Hypothalamus (tissue), 51 donors: Measurements from ENCODE around the gene ABI2.
A peak's percentile ranks its signal among the peaks of the same experiment; 100 is the strongest.
"Not testable (repeated sequence)": the region's sequence is repeated elsewhere in the genome, so short reads cannot be mapped to it uniquely, and the experiment has no call there.

ENCODE experiments used
- DNase-seq, 51 donors: peaks; one replicate each; lab custom pipeline; 2025; lab: John Stamatoyannopoulos, UW

The ABI2 gene

GRCh38 chr2:203327901-203328759 lies at the start of gene ABI2:
ABI2 (plus strand) TSS chr2:203328394; CDS start chr2:203328515, 121 bp downstream.
- DNase-seq = peak; percentile 48 to 93 (median 81)

DNA sequence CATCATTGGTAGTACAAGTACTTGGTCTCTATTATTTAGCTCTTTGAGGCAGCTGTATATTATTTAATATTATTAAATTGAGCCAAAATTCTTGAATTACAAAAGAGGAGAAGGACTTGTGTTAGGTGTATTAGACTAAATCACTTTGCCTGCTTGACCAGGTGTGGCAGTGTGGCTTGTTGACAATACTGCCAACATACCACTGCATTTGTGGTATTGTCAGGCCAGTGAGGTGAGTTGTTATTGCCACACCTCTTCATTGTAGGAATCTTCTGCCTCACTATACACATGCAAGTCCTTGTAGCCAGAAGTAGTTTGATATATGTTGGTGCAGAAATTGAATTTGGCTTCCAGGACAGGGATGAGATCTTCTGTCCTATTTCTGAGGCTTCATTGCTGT lies 48.9 kb upstream of the ABI2 start:
- no peak for DNase-seq

- no peak for DNase-seq
Measured at GRCh38 chr2:203280428-203281064, 47.6 kb upstream of the ABI2 start.

DNA sequence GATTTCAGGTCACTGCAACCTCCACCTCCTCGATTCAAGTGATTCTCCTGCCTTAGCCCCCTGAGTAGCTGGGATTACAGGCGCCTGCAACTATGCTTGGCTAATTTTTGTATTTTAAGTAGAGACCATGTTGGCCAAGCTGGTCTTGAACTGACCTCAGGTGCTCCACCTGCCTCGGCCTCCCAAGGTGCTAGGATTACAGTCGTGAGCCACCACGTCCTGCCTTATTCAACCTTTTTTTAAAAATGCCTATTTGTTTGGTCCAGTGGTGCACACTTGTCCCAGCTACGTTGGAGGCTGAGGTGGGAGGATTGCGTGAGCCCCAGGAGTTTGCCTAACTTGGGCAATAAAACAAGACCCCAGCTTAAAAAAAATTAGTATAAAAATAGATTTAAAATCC lies 46.1 kb upstream of the ABI2 start:
- DNase-seq = no peak

GRCh38 chr2:203286532-203286931 lies 41.7 kb upstream of the ABI2 start:
- no peak for DNase-seq

GRCh38 chr2:203301667-203302066 lies 26.5 kb upstream of the ABI2 start:
- no peak for DNase-seq

- not testable (repeated sequence) for DNase-seq
Measured at GRCh38 chr2:203302586-203302985, 25.6 kb upstream of the ABI2 start.

- DNase-seq = no peak
Measured at GRCh38 chr2:203310688-203311436, 17.3 kb upstream of the ABI2 start.

DNA sequence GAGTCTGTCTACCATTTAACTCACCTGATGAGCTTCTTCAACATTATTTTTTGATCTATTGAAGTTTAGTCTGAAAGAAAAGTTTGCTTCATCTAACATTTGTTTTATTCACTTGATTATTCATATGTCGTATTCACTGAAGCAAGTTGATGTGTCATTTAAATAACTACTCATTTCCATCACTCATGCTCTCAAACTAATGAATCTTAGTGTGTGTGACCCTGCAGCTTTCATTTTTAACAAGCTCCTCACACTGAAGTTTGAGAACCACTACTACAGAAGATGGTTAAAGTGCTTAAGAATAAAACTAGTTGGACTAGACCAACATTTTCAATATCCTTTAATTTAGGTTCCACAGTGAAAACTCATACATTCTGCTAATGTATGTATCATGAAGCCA lies 1.8 kb upstream of the ABI2 start:
- no peak for DNase-seq

DNA sequence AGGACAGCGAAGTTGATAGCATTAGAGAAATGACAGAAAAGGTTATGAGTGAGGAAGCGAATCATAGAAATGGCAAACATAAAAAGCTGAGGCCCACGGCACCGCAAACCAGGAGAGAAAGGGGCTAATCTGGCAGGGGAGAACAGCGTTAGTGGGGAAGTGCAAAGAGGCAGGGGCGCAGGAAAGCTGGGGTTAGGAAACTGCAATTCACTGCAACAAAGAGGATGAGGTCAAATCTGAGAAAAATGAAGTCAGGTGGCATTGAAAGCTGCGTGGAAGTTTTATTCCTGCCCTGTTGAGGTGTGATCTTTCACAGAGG lies 653 bp upstream of the ABI2 start:
- peak in 4 of 51 donors; percentile 28 to 49 (median 35) for DNase-seq

DNA sequence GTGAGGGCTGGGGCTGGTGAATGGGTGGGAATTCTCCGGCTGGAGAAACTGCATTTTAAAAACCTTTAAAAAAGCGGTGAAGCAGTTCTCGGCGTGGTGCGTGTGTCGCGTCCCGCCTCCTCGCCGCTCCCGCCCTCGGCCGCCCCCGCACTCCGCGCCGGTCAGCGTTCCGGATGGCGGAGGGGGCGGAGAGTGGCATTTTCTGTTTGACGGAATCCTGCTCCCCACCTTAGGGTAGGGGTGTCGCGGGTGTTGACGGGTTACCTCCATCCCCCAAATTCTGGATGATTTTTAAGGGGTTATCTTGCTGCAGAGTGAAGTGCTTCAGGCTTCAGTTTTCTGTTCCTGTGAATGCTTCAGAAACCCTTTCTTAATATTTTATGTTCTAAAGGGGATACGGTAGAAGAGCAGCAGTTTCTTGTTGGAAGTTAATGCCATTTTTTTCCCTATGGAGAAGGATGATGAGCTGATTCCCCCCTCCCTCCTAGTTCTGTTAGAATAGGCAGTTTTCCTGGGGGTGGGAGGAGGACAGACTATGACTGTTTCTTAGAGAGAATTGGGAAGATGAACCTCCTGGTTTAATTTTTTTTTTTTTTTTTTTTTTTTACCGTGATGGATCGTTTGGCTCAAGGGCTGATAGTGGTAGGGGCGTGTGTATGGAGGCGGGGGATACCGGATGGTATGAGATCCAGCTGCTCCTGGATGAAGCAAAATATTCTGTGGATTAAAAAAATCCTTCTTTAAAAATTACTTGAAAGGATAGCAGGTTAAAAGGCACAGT lies 756 bp downstream of the ABI2 start:
- DNase-seq = peak in 33 of 51 donors; percentile 7 to 71 (median 40)

GRCh38 chr2:203330434-203330833 lies 2.2 kb downstream of the ABI2 start:
- no peak for DNase-seq

DNA sequence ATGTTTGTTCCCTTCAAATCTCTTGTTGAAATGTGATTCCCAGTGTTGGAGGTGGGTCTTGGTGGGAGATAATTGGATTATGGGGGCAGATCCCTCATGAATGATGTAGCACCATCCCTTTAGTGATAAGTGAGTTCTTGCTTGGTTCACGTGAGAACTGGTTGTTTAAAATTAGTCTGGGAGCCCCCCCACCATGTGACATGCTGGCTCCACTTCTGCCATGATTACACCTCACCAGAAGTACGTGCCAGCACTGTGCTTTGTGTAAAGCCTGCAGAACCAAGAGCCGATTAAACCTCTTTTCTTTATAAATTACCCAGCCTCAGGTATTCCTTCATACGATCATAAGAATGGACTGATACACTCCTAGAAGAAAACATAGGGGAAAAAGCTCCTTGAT lies 10.1 kb downstream of the ABI2 start:
- DNase-seq = no peak

DNA sequence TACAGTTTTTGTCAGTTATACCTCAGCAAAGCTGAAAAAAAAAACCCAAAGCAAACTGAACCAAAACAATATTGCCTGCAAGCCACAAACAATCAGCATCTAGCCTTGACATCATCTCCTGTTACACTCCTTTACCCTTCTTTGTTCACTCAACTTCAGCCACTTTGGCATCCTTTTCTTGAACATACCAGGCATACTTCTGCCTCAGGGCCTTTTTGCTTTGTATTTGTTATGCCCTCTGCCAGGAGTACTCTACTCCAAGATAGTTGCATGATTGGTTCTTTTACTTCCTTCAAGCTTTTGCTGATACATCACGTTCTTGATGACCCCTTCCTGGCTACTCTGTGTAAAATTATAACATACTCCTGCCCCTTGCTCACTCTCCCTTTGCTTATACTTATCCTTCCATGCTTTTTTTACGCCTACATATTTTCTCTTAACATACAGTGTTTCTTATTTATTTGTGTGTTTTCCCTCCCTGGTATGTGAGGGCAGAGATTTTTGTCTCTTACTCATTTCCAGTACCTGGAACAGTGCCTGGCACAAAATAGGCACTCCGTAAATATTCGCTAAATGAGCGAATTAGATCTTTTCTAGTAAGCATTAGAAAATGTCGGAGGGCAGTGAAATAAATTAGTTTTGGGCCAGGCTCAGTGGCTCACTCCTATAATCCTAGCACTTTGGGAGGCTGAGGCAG lies 12.7 kb downstream of the ABI2 start:
- no peak for DNase-seq

DNA sequence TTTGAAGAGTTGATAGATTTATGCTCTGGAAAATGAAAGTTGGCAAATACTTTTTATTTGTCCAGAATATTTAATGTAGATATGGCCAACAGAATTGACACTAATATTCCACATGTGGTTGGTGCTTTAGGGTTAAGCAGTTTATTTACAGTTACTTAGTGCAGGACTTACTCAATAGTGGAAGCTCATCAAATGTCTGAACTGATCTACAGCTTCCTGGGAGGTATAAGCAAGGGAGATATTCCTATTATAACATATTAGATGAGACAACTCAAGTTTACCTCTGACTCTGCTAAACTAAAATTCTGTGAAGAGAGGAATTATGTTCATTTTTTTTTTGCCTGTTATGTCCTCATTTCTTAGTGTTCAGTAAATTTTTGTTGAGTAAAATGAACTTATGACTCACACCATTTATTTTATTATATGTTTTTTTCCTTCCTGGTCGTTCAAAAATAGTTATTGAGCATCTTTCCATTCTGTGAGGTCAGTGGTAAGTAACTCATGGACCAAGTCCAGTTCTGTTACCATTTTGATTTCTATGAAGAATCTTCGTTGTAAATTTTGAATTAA lies 13.6 kb downstream of the ABI2 start:
- no peak for DNase-seq

GRCh38 chr2:203342374-203342773 lies 14.2 kb downstream of the ABI2 start:
- not testable (repeated sequence) for DNase-seq

GRCh38 chr2:203344667-203345066 lies 16.5 kb downstream of the ABI2 start:
- DNase-seq = no peak

- DNase-seq = no peak
Measured at GRCh38 chr2:203346612-203347011, 18.4 kb downstream of the ABI2 start.

DNA sequence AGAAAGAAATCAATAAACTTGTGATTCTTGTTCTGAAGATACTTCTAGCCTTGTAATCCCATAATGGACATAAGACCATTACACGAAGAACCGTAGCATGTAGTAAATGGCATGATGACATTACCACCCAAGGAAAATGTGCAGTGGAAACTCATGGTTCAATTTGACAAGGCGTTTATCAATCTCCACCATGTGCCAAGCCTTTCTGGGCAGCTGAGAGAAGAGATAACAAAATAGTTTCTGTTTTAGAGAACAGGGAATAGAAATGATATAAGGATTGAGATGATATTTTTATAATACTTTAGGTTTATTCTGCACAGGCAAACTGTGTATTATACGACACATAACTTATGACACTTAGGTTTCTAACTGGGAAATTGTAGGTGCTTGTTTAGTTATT lies 19.2 kb downstream of the ABI2 start:
- DNase-seq = no peak
